ENCODE data around the gene MLF1. TPM values are rescaled to one million over a fixed set of nuclear protein-coding genes. Genes with fewer than 3 reads are reported as not detected.

Gene MLF1
- total and polyA plus RNA-seq, 8 donors: 12.0 to 87.0 (median 61.2) TPM

- no peak overlapping the region for H3K27ac ChIP-seq
- intact Hi-C loops (cut with DNase I): no loop called here
- H3K36me3 ChIP-seq: no peaks in the 10 kb centered on the region
- DNase-seq (no peak), ATAC-seq (no peak)
- no peaks in the 10 kb centered on the region for H3K4me1 ChIP-seq
- no peak for TF ChIP-seq CTCF (IDR thresholded peaks at IDR 0.05)
- no peaks in the 10 kb centered on the region for H3K9me3 ChIP-seq
- peaks cover 0 to 19% of the 10 kb centered on the region in 2 donors for H3K27me3 ChIP-seq
- no peak overlapping the region for H3K4me3 ChIP-seq
Observed at GRCh38 chr3:158572766-158573060, 1.7 kb downstream of the MLF1 start.

GRCh38 chr3:158573714-158574113 lies 2.7 kb downstream of the MLF1 start:
- Histone ChIP-seq H3K27me3 (peaks cover 0 to 19% of the 10 kb centered on the region in 2 donors), H3K4me3 (no peak overlapping the region), H3K36me3 (no peaks in the 10 kb centered on the region), H3K9me3 (no peaks in the 10 kb centered on the region), H3K4me1 (no peaks in the 10 kb centered on the region), H3K27ac (no peak overlapping the region)
- no peak for ATAC-seq
- no peak for DNase-seq
- TF ChIP-seq CTCF (IDR thresholded peaks at IDR 0.05): no peak
- intact Hi-C loops (cut with DNase I): no loop called here

DNA sequence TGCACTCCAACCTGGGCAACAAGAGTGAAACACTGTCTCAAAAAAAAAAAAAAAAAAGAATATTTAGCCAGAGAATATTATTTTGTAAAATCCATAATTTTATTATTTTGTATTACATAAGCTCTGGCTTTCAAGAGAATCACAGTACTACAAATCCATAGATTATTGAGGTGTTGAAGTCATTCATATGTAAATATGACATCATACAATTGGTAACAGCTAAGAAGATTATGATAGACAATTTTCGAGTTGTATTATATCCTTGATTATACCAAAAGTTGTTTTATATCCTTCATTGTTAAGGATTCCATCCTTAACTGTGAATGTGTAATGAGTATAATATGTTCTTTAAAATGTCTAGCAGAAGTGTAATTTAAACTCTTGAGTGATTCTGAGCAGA lies 3.7 kb downstream of the MLF1 start:
- no peak overlapping the region for H3K4me3 ChIP-seq
- H3K36me3 ChIP-seq: no peaks in the 10 kb centered on the region
- H3K27ac ChIP-seq: no peak overlapping the region
- H3K27me3 ChIP-seq: peaks cover 0 to 18% of the 10 kb centered on the region in 2 donors
- H3K4me1 ChIP-seq: no peaks in the 10 kb centered on the region
- no peak for TF ChIP-seq CTCF (IDR thresholded peaks at IDR 0.05)
- intact Hi-C loops (cut with DNase I): no loop called here
- H3K9me3 ChIP-seq: no peaks in the 10 kb centered on the region
- ATAC-seq (no peak), DNase-seq (no peak)

DNA sequence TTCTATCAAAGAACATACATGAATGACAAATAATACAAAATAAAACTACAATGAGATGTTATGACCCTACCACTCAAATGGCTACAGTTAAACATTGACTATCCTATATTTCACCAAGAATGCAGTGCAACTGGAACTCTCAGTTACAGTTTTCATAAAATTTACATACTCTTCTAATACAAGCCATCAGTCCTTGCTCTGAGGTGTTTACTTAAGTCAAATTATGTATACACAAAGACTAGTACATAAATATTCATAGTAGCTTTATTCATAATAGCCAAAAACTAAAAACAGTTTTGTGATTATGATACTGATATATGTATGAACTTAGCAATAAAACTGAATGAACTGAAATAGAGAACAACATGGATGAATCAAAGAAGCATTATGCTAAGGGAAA lies 19.2 kb downstream of the MLF1 start:
- ATAC-seq: no peak
- Histone ChIP-seq H3K36me3 (no peaks in the 10 kb centered on the region), H3K27me3 (no peaks in the 10 kb centered on the region), H3K4me3 (no peak overlapping the region), H3K27ac (no peak overlapping the region), H3K9me3 (no peaks in the 10 kb centered on the region), H3K4me1 (no peaks in the 10 kb centered on the region)
- DNase-seq: no peak
- intact Hi-C loops (cut with DNase I): no loop called here
- no peak for TF ChIP-seq CTCF (IDR thresholded peaks at IDR 0.05)

DNA sequence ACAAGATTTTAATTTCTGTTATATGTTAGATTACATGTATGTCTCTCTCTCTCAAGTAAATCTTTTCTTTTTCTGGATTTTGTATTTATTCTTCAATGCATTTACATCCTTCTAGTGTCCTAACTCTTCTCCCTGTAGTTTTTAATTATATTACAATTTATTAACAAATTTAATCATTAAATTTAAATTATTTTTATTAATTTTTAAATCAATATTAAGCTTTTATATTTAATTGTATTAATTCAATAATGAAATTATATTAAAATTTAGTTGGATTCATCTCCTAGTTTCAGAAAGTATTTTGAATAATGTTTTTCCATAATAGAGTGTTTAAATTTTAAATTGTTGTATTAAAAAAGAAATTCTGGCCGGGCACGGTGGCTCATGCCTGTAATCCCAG lies 29.8 kb downstream of the MLF1 start:
- H3K27me3 ChIP-seq: no peaks in the 10 kb centered on the region
- H3K4me3 ChIP-seq: no peak overlapping the region
- ATAC-seq: no peak
- no peaks in the 10 kb centered on the region for H3K36me3 ChIP-seq
- H3K4me1 ChIP-seq: no peaks in the 10 kb centered on the region
- no peak for DNase-seq
- no peak for TF ChIP-seq CTCF (IDR thresholded peaks at IDR 0.05)
- intact Hi-C loops (cut with DNase I): no loop called here
- H3K27ac ChIP-seq: no peak overlapping the region
- H3K9me3 ChIP-seq: no peaks in the 10 kb centered on the region

All from left lung (tissue), 10 donors.